Subcutaneous adipose tissue (tissue), 4 donors: ENCODE results near the gene AUTS2. TPM values are rescaled to one million over a fixed set of nuclear protein-coding genes. Genes with fewer than 3 reads are reported as not detected.

Source experiments
- CTCF ChIP-seq: fragments of 450-650 bp; IDR thresholded peaks from one replicate; pipeline ENCODE4 v1.5.1; 2016; ENCODE audit warnings: low read depth, mild to moderate bottlenecking, control low read depth, antibody characterized with exemption, moderate library complexity
- total RNA-seq, 4 donors: library from RNA; depleted of rRNA; stranded (reverse); fragments of >200 nt; gene quantifications; one replicate each; pipeline ENCODE4 v1.1.0, GENCODE V29; 2016

Gene AUTS2
- total RNA-seq, 4 donors from 2014 or later, result 22.4 to 46.9 (median 27.4) TPM

- no peak for TF ChIP-seq CTCF
Observed at GRCh38 chr7:70392877-70393435, 794.7 kb downstream of the AUTS2 start.

- TF ChIP-seq CTCF, result no peak
Observed at GRCh38 chr7:70393956-70394355, 795.7 kb downstream of the AUTS2 start.

GRCh38 chr7:70400829-70401380, 802.6 kb downstream of the AUTS2 start:
- no peak for TF ChIP-seq CTCF

- TF ChIP-seq CTCF, result no peak
Observed at GRCh38 chr7:70402069-70402468, 803.8 kb downstream of the AUTS2 start.

- no peak for TF ChIP-seq CTCF
Observed at GRCh38 chr7:70405241-70405640, 807.0 kb downstream of the AUTS2 start.

- no peak for TF ChIP-seq CTCF
Observed at GRCh38 chr7:70406186-70406949, 808.1 kb downstream of the AUTS2 start.

- no peak for TF ChIP-seq CTCF
Observed at GRCh38 chr7:70406950-70407209, 808.6 kb downstream of the AUTS2 start.
